WTC11 (cell line): Measurements from ENCODE around the gene INCA1.

Experiments
- CBFB ChIP-seq: sonication (generic); formaldehyde crosslinking; IDR thresholded peaks from 2 replicates; pipeline ENCODE4 v1.8.1; 2022; ENCODE audit warnings: mild to moderate bottlenecking, low read depth, missing genetic modification reagents
- CTCF ChIP-seq: fragments of 200-600 bp; IDR thresholded peaks from 2 replicates; pipeline ENCODE4 v1.8.0; 2022; ENCODE audit warnings: antibody characterized with exemption
- FOXJ3 ChIP-seq: sonication (generic); formaldehyde crosslinking; IDR thresholded peaks from 2 replicates; pipeline ENCODE4 v1.9.0; 2021; ENCODE audit warnings: missing genetic modification reagents, mild to moderate bottlenecking, borderline replicate concordance
- IRF2 ChIP-seq: sonication (generic); formaldehyde crosslinking; IDR thresholded peaks from 2 replicates; pipeline ENCODE4 v1.8.0; 2022; ENCODE audit warnings: low read depth, missing genetic modification reagents, borderline replicate concordance
- JUN ChIP-seq: sonication (generic); formaldehyde crosslinking; IDR thresholded peaks from 2 replicates; pipeline ENCODE4 v1.8.0; 2023; ENCODE audit warnings: mild to moderate bottlenecking, missing genetic modification reagents
- NFE2L1 ChIP-seq: sonication (generic); formaldehyde crosslinking; IDR thresholded peaks from 2 replicates; pipeline ENCODE4 v1.8.1; 2023; ENCODE audit warnings: missing genetic modification reagents
- RELA ChIP-seq: sonication (generic); formaldehyde crosslinking; IDR thresholded peaks from 2 replicates; pipeline ENCODE4 v1.8.1; 2022; ENCODE audit warnings: missing genetic modification reagents, mild to moderate bottlenecking, borderline replicate concordance
- SMAD4 ChIP-seq: sonication (generic); formaldehyde crosslinking; IDR thresholded peaks from 2 replicates; pipeline ENCODE4 v1.8.0; 2022; ENCODE audit warnings: mild to moderate bottlenecking, missing genetic modification reagents
- SP1 ChIP-seq: sonication (generic); formaldehyde crosslinking; conservative IDR thresholded peaks from 2 replicates; pipeline ENCODE4 v1.8.1; 2022; ENCODE audit warnings: missing genetic modification reagents
- ZBTB21 ChIP-seq: sonication (generic); formaldehyde crosslinking; IDR thresholded peaks from 2 replicates; pipeline ENCODE4 v1.8.1; 2023; ENCODE audit warnings: mild to moderate bottlenecking, missing genetic modification reagents, borderline replicate concordance
- ZNF121 ChIP-seq: sonication (generic); formaldehyde crosslinking; IDR thresholded peaks from 2 replicates; pipeline ENCODE4 v1.8.0; 2023; ENCODE audit warnings: missing genetic modification reagents
- ZNF219 ChIP-seq: sonication (generic); formaldehyde crosslinking; IDR thresholded peaks from 2 replicates; pipeline ENCODE4 v1.8.0; 2023; ENCODE audit warnings: missing genetic modification reagents, mild to moderate bottlenecking, borderline replicate concordance
- TF ChIP-seq, protein P1 (sequence below): sonication (generic); formaldehyde crosslinking; IDR thresholded peaks from 2 replicates; pipeline ENCODE4 v1.8.0; 2023; ENCODE audit warnings: mild to moderate bottlenecking, missing genetic modification reagents

- TF ChIP-seq ZBTB21 (CRISPR knock-in tag) (no peak), CTCF (no peak), NFE2L1 (no peak), SMAD4 (CRISPR knock-in tag) (no peak), SP1 (no peak), RELA (CRISPR knock-in tag) (no peak), ZNF121 (no peak), FOXJ3 (CRISPR knock-in tag) (no peak), CBFB (CRISPR knock-in tag) (no peak), ZNF219 (no peak), JUN (CRISPR knock-in tag) (no peak), IRF2 (CRISPR knock-in tag) (no peak)
- TF ChIP-seq, protein P1, sequence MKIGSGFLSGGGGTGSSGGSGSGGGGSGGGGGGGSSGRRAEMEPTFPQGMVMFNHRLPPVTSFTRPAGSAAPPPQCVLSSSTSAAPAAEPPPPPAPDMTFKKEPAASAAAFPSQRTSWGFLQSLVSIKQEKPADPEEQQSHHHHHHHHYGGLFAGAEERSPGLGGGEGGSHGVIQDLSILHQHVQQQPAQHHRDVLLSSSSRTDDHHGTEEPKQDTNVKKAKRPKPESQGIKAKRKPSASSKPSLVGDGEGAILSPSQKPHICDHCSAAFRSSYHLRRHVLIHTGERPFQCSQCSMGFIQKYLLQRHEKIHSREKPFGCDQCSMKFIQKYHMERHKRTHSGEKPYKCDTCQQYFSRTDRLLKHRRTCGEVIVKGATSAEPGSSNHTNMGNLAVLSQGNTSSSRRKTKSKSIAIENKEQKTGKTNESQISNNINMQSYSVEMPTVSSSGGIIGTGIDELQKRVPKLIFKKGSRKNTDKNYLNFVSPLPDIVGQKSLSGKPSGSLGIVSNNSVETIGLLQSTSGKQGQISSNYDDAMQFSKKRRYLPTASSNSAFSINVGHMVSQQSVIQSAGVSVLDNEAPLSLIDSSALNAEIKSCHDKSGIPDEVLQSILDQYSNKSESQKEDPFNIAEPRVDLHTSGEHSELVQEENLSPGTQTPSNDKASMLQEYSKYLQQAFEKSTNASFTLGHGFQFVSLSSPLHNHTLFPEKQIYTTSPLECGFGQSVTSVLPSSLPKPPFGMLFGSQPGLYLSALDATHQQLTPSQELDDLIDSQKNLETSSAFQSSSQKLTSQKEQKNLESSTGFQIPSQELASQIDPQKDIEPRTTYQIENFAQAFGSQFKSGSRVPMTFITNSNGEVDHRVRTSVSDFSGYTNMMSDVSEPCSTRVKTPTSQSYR (CRISPR knock-in tag) = no peak
Measured at GRCh38 chr17:4942760-4943508, 54.4 kb downstream of the INCA1 start.
